ENCODE data around the gene EZR. TPM values are rescaled to one million over a fixed set of nuclear protein-coding genes. Genes with fewer than 3 reads are reported as not detected.

EZR gene
- total and polyA plus RNA-seq, 10 of the 15 experiments (the other 5 are each of a cell fraction or from before 2014, with no cell fraction given) = 79.1 to 282 (median 161) TPM

DNA sequence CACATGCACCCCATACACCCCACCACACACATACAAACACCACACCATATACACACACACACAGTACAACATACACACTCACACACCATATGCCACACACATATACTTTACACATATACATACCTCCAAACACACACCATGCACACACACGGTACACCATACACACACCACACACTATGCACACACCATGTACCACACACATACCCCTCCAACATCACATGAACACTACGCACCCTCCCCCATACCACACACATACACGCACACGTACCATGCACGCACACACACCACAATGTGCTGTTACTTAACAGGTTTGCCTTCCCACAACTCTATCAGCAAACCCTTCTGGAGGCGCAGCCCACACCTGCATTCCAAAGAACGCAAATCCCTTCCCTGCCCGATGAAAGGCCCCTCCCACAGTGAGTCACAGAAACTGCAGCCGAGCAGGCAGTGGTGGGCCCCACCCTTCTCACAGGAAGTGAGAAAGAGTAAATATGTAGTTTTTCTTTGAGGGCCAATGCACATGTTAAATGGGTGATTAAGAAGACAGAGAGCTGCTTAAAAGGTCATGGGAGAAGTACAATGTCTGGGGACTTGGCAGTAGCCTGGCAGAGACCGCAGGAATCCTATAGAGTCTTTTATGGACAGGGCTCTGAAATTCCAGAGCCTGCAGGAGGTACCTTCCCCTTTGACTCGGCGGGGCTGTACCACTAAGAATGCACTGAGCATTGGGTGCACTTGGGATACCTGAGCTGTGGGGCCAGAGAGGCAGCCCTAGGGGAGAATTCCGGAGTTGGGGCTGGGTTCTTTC lies 34.1 kb upstream of the EZR start (continued):
- TF ChIP-seq, protein P1, sequence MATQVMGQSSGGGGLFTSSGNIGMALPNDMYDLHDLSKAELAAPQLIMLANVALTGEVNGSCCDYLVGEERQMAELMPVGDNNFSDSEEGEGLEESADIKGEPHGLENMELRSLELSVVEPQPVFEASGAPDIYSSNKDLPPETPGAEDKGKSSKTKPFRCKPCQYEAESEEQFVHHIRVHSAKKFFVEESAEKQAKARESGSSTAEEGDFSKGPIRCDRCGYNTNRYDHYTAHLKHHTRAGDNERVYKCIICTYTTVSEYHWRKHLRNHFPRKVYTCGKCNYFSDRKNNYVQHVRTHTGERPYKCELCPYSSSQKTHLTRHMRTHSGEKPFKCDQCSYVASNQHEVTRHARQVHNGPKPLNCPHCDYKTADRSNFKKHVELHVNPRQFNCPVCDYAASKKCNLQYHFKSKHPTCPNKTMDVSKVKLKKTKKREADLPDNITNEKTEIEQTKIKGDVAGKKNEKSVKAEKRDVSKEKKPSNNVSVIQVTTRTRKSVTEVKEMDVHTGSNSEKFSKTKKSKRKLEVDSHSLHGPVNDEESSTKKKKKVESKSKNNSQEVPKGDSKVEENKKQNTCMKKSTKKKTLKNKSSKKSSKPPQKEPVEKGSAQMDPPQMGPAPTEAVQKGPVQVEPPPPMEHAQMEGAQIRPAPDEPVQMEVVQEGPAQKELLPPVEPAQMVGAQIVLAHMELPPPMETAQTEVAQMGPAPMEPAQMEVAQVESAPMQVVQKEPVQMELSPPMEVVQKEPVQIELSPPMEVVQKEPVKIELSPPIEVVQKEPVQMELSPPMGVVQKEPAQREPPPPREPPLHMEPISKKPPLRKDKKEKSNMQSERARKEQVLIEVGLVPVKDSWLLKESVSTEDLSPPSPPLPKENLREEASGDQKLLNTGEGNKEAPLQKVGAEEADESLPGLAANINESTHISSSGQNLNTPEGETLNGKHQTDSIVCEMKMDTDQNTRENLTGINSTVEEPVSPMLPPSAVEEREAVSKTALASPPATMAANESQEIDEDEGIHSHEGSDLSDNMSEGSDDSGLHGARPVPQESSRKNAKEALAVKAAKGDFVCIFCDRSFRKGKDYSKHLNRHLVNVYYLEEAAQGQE (IDR thresholded peaks at IDR 0.05; ENCODE audit: low read depth, low read length) = no peak
- TF ChIP-seq, protein P2, sequence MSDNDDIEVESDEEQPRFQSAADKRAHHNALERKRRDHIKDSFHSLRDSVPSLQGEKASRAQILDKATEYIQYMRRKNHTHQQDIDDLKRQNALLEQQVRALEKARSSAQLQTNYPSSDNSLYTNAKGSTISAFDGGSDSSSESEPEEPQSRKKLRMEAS (IDR thresholded peaks at IDR 0.05; ENCODE audit: low read depth, low read length) = peak; percentile 21; the same call in 1 of the 2 replicates
- TF ChIP-seq, protein P3, sequence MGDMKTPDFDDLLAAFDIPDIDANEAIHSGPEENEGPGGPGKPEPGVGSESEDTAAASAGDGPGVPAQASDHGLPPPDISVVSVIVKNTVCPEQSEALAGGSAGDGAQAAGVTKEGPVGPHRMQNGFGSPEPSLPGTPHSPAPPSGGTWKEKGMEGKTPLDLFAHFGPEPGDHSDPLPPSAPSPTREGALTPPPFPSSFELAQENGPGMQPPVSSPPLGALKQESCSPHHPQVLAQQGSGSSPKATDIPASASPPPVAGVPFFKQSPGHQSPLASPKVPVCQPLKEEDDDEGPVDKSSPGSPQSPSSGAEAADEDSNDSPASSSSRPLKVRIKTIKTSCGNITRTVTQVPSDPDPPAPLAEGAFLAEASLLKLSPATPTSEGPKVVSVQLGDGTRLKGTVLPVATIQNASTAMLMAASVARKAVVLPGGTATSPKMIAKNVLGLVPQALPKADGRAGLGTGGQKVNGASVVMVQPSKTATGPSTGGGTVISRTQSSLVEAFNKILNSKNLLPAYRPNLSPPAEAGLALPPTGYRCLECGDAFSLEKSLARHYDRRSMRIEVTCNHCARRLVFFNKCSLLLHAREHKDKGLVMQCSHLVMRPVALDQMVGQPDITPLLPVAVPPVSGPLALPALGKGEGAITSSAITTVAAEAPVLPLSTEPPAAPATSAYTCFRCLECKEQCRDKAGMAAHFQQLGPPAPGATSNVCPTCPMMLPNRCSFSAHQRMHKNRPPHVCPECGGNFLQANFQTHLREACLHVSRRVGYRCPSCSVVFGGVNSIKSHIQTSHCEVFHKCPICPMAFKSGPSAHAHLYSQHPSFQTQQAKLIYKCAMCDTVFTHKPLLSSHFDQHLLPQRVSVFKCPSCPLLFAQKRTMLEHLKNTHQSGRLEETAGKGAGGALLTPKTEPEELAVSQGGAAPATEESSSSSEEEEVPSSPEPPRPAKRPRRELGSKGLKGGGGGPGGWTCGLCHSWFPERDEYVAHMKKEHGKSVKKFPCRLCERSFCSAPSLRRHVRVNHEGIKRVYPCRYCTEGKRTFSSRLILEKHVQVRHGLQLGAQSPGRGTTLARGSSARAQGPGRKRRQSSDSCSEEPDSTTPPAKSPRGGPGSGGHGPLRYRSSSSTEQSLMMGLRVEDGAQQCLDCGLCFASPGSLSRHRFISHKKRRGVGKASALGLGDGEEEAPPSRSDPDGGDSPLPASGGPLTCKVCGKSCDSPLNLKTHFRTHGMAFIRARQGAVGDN (IDR thresholded peaks at IDR 0.05) = peak; percentile 71
- TF ChIP-seq PML (IDR thresholded peaks at IDR 0.05; ENCODE audit: low read length) (no peak), RAD21 (IDR thresholded peaks at IDR 0.05; ENCODE audit: insufficient read depth, low read depth, low read length) (peak; percentile 20; the same call in 1 of the 2 replicates), ZNF384 (IDR thresholded peaks at IDR 0.05; ENCODE audit: borderline replicate concordance, low read depth, low read length) (no peak), NR2F1 (conservative IDR thresholded peaks at IDR 0.05) (no peak; the same call in 1 of the 2 replicates), EP300 (IDR thresholded peaks at IDR 0.05; ENCODE audit: borderline replicate concordance in 1 of 2, control insufficient read depth in 1 of 2, low read depth in 2 of 2, low read length in 2 of 2) (peak in 1 of 2 experiments; percentile 34; a peak in 1 of 4 replicates), SMARCA5 (IDR thresholded peaks at IDR 0.05) (peak; percentile 17; the same call in 1 of the 2 replicates), HDGF (IDR thresholded peaks at IDR 0.05) (peak; percentile 99), RELA (IDR thresholded peaks at IDR 0.05; ENCODE audit: borderline replicate concordance, partially characterized antibody) (no peak), SP1 (IDR thresholded peaks at IDR 0.05; ENCODE audit: low read depth, low read length) (peak; percentile 21)
- TF ChIP-seq, protein P4, sequence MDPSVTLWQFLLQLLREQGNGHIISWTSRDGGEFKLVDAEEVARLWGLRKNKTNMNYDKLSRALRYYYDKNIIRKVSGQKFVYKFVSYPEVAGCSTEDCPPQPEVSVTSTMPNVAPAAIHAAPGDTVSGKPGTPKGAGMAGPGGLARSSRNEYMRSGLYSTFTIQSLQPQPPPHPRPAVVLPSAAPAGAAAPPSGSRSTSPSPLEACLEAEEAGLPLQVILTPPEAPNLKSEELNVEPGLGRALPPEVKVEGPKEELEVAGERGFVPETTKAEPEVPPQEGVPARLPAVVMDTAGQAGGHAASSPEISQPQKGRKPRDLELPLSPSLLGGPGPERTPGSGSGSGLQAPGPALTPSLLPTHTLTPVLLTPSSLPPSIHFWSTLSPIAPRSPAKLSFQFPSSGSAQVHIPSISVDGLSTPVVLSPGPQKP (IDR thresholded peaks at IDR 0.05; ENCODE audit: low read depth, low read length) = no peak
- TF ChIP-seq, protein P5, sequence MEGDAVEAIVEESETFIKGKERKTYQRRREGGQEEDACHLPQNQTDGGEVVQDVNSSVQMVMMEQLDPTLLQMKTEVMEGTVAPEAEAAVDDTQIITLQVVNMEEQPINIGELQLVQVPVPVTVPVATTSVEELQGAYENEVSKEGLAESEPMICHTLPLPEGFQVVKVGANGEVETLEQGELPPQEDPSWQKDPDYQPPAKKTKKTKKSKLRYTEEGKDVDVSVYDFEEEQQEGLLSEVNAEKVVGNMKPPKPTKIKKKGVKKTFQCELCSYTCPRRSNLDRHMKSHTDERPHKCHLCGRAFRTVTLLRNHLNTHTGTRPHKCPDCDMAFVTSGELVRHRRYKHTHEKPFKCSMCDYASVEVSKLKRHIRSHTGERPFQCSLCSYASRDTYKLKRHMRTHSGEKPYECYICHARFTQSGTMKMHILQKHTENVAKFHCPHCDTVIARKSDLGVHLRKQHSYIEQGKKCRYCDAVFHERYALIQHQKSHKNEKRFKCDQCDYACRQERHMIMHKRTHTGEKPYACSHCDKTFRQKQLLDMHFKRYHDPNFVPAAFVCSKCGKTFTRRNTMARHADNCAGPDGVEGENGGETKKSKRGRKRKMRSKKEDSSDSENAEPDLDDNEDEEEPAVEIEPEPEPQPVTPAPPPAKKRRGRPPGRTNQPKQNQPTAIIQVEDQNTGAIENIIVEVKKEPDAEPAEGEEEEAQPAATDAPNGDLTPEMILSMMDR (IDR thresholded peaks at IDR 0.05 in 2 of 3, conservative IDR thresholded peaks at IDR 0.05 in 1 of 3; ENCODE audit: control insufficient read depth in 2 of 3, extremely low read depth in 1 of 3, insufficient read depth in 1 of 3, low read depth in 3 of 3, low read length in 3 of 3) = no peak
- TF ChIP-seq, protein P6, sequence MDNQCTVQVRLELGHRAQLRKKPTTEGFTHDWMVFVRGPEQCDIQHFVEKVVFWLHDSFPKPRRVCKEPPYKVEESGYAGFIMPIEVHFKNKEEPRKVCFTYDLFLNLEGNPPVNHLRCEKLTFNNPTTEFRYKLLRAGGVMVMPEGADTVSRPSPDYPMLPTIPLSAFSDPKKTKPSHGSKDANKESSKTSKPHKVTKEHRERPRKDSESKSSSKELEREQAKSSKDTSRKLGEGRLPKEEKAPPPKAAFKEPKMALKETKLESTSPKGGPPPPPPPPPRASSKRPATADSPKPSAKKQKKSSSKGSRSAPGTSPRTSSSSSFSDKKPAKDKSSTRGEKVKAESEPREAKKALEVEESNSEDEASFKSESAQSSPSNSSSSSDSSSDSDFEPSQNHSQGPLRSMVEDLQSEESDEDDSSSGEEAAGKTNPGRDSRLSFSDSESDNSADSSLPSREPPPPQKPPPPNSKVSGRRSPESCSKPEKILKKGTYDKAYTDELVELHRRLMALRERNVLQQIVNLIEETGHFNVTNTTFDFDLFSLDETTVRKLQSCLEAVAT (IDR thresholded peaks at IDR 0.05) = peak; percentile 70
